Activated CD8-positive, alpha-beta T cell treated with anti-CD3 and anti-CD28 coated beads for 36 hours (primary cell): Measurements from ENCODE around the gene TEKT5. TPM values are rescaled to one million over a fixed set of nuclear protein-coding genes. Genes with fewer than 3 reads are reported as not detected.

Experiments used
- ATAC-seq: fragments of 200-7000 bp; cut with Tn5 transposase; one replicate; pipeline ENCODE4 v1.10.0; 2021; ENCODE audit warnings: mild to moderate bottlenecking, moderate library complexity
- CTCF ChIA-PET: fragments of 350-600 bp; sonication (Branson Sonifier 250); formaldehyde crosslinking; loops from one replicate; lab custom pipeline; 2021; ENCODE audit warnings: antibody characterized with exemption; lab: Charles Lee
- POLR2A ChIA-PET: fragments of 350-600 bp; sonication (Branson Sonifier 250); formaldehyde crosslinking; loops from one replicate; lab custom pipeline; 2021; ENCODE audit warnings: antibody characterized with exemption; lab: Charles Lee
- DNase-seq: peaks from one replicate; pipeline ENCODE4 v3.0.0-alpha.2; 2020
- H3K27ac Mint-ChIP-seq: one replicate; pipeline ENCODE4 v1.8.0; 2021; ENCODE audit warnings: mild to moderate bottlenecking, mixed read lengths
- H3K27me3 Mint-ChIP-seq: one replicate; pipeline ENCODE4 v1.8.0; 2021; ENCODE audit warnings: mixed read lengths
- H3K36me3 Mint-ChIP-seq: one replicate; pipeline ENCODE4 v1.8.0; 2021; ENCODE audit warnings: low read depth, mixed read lengths
- H3K4me1 Mint-ChIP-seq: one replicate; pipeline ENCODE4 v1.8.0; 2021; ENCODE audit warnings: low read depth, mixed read lengths
- H3K4me3 Mint-ChIP-seq: one replicate; pipeline ENCODE4 v1.8.0; 2021; ENCODE audit warnings: mild to moderate bottlenecking, moderate library complexity, mixed read lengths
- H3K9me3 Mint-ChIP-seq: one replicate; pipeline ENCODE4 v1.8.0; 2021; ENCODE audit warnings: mixed read lengths
- intact Hi-C: fragments of 100-400 bp; cut with micrococcal nuclease; formaldehyde crosslinking; loops from one replicate; pipeline ENCODE4 v1.10.0; 2022
- total RNA-seq, 2 experiments: library from RNA; stranded (reverse); gene quantifications; one replicate each; pipeline ENCODE4 v1.2.3, GENCODE V29; 2021
- TF ChIP-seq, protein P1 (sequence below): fragments of 200-600 bp; IDR thresholded peaks from one replicate; pipeline ENCODE4 v1.8.0; 2022; ENCODE audit warnings: antibody characterized with exemption, mild to moderate bottlenecking

The TEKT5 gene
- total RNA-seq, 2 experiments from 2014 or later, result 0.16 to 0.43 TPM

DNA sequence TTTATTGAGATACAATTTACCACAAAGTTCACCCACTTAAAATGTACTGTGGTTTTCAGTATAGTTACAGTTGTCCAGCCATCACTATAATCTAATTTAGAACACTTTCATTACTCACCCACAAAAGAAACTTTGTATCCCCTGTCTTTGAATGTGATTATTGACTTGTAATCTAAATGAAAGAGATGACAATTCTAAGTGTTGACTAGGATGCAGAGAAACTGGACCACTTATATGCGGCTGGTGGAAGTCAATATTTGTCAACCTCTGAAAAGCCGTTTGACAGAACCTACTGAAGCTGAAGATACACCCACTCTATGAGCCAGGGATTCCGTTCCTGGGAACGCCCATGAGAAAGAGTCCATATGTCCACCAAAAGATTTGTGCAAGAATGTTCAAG lies 36.8 kb downstream of the TEKT5 start:
- intact Hi-C loops, result no loop called here
- DNase-seq (no peak), ATAC-seq (no peak)
- H3K9me3 Mint-ChIP-seq, result no peaks in the 10 kb centered on the region
- H3K4me1 Mint-ChIP-seq, result no peaks in the 10 kb centered on the region
- H3K36me3 Mint-ChIP-seq, result no peaks in the 10 kb centered on the region
- TF ChIP-seq, protein P1, sequence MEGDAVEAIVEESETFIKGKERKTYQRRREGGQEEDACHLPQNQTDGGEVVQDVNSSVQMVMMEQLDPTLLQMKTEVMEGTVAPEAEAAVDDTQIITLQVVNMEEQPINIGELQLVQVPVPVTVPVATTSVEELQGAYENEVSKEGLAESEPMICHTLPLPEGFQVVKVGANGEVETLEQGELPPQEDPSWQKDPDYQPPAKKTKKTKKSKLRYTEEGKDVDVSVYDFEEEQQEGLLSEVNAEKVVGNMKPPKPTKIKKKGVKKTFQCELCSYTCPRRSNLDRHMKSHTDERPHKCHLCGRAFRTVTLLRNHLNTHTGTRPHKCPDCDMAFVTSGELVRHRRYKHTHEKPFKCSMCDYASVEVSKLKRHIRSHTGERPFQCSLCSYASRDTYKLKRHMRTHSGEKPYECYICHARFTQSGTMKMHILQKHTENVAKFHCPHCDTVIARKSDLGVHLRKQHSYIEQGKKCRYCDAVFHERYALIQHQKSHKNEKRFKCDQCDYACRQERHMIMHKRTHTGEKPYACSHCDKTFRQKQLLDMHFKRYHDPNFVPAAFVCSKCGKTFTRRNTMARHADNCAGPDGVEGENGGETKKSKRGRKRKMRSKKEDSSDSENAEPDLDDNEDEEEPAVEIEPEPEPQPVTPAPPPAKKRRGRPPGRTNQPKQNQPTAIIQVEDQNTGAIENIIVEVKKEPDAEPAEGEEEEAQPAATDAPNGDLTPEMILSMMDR, result no peak
- no peak overlapping the region for H3K4me3 Mint-ChIP-seq
- no peak overlapping the region for H3K27ac Mint-ChIP-seq
- POLR2A ChIA-PET, result interaction anchor here (0.7 kb wide), 1 partner anchor 653 kb away, joined by 3 read pairs; no protein-coding TSS in a partner anchor
- H3K27me3 Mint-ChIP-seq, result peaks cover 8% of the 10 kb centered on the region
- CTCF ChIA-PET, result no interaction called here

DNA sequence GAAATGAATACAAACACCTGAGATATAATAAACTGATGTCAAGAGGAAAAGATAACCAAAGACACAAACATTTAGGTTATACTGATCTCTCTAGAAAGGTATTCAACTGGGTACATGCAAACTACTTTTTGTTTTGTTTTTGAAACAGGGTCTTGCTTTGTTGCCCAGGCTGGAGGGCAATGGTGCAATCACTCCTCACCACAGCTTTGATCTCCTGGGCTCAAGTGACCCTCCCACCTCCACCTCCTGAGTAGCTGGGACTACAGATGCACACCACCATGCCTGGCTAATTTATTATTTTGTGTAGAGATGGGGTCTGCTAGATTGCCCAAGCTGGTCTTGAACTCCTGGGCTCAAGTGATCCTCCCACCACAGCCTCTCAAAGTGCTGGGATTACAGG lies 38.1 kb downstream of the TEKT5 start:
- TF ChIP-seq, protein P1, result no peak
- Mint-ChIP-seq H3K36me3 (no peaks in the 10 kb centered on the region), H3K9me3 (no peaks in the 10 kb centered on the region), H3K4me1 (no peaks in the 10 kb centered on the region), H3K4me3 (no peak overlapping the region), H3K27me3 (peaks cover 4% of the 10 kb centered on the region), H3K27ac (no peak overlapping the region)
- intact Hi-C loops, result no loop called here
- ChIA-PET CTCF (no interaction called here), POLR2A (no interaction called here)
- ATAC-seq (no peak), DNase-seq (no peak)

DNA sequence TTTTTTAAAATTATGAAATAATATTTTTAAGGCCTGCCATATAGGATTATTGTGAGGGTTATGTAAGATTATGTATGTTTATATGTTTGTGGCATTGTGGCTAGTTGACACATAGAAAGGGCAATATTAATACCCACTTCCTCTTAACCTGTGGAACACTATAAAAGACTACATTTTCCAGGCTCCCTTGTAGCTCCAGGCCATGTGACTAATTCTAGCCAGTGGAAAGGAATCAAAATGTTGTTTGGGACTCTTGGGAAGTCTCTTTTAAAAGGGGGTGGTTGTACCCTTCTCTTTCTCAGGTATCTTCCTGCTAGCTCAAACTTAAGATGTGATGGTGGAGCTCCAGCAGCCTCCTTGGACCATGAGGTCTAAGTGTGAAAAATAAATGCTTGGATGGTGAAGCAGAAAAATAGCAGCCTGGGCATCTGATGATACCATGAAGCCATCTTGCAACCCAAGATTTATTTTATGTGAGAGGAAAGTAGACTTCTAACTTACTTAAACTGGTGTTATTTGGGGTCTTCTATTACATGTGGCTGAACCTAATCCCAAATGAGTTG lies 39.2 kb downstream of the TEKT5 start:
- Mint-ChIP-seq H3K9me3 (no peaks in the 10 kb centered on the region), H3K27me3 (peaks cover 4% of the 10 kb centered on the region), H3K27ac (no peak overlapping the region), H3K36me3 (no peaks in the 10 kb centered on the region), H3K4me1 (no peaks in the 10 kb centered on the region), H3K4me3 (no peak overlapping the region)
- POLR2A ChIA-PET, result no interaction called here
- DNase-seq, result no peak
- CTCF ChIA-PET, result no interaction called here
- intact Hi-C loops, result no loop called here
- TF ChIP-seq, protein P1, result no peak
- ATAC-seq, result no peak

DNA sequence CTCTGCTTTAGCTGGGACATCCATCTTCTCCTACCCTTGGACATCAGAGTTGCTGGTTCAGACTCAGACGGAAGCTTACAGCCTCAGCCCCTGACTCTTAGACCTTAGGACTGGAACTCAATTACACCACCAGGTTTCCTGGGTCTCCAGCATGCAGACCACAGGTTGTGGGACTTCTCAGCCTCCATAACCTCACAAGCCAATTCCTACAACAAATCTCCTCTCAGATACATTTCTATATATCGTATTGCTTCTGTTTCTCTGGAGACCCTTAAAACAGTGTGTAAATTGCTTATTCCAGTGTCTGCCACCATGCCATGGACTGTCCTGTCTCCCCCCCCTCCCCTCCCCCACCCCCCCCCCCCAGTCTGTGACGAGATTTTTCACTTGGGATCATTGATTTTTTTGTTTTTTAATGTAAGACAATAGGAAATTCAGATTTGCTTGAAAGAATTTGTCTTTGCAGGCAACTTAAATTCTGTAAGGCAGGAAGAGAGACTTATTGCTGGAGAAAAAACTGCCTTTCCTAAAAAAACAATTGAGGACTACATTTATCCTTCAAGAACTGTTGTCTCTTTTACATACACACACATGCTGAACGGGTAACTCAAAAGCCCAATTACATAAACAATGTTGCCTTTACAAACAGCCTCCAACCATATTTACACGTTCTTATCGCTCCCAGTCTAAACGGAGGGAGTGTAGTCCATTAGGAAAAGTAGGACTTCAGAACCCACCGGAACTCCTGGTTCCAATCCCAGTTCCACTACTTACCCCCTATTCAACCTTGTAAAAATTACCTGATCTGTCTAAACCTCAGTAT lies 39.9 kb downstream of the TEKT5 start:
- H3K4me3 Mint-ChIP-seq, result no peak overlapping the region
- DNase-seq (no peak), ATAC-seq (no peak)
- ChIA-PET POLR2A (no interaction called here), CTCF (no interaction called here)
- no peaks in the 10 kb centered on the region for H3K4me1 Mint-ChIP-seq
- H3K36me3 Mint-ChIP-seq, result no peaks in the 10 kb centered on the region
- no peak overlapping the region for H3K27ac Mint-ChIP-seq
- TF ChIP-seq, protein P1, result no peak
- intact Hi-C loops, result no loop called here
- no peaks in the 10 kb centered on the region for H3K9me3 Mint-ChIP-seq
- peaks cover 4% of the 10 kb centered on the region for H3K27me3 Mint-ChIP-seq
